Adrenal gland (tissue), 5 donors: ENCODE data around the gene TACC2.

Experiments
- POLR2A ChIP-seq, 2 donors: fragments of 450-650 bp; IDR thresholded peaks; one replicate each; pipeline ENCODE4 v1.6.1; 2017; ENCODE audit warnings: antibody characterized with exemption in 2 of 2, mild to moderate bottlenecking in 2 of 2, moderate library complexity in 1 of 2
- TF ChIP-seq, protein P1 (sequence below), 6 experiments: fragments of 450-650 bp in 4 of 6; fragments of 200-600 bp in 2 of 6; sonication (generic) in 1 of 6; IDR thresholded peaks; 1 replicate in 5 of 6; 2 replicates in 1 of 6; pipeline versions ENCODE4 v1.5.1 to v1.8.0; 2016 to 2021; ENCODE audit warnings: antibody characterized with exemption in 6 of 6, mild to moderate bottlenecking in 2 of 6, moderate library complexity in 1 of 6
- donor health status: DM: no; HTN: no; CAD: no.

DNA sequence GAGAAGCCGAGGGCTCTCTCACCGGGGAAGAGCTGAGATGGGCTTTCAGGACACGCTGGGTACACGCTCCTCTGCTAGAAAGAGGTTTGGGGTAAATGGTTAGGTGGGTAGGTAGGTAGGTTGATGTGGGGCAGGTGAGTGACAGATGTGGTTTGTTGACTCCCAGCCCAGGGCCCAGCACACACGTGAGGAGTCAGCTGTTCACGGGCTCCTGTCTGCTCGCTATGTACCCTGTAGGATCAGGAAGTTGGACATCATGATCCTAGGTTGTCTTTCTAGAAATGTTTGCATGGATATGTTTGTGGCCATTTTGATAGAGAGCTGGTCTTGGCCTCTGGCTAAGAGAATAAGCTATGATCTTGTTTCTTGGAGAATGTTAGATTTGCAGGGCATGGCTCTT lies 109.0 kb downstream of the TACC2 start:
- TF ChIP-seq POLR2A (IDR thresholded peaks at IDR 0.05): no peak
- TF ChIP-seq, protein P1, sequence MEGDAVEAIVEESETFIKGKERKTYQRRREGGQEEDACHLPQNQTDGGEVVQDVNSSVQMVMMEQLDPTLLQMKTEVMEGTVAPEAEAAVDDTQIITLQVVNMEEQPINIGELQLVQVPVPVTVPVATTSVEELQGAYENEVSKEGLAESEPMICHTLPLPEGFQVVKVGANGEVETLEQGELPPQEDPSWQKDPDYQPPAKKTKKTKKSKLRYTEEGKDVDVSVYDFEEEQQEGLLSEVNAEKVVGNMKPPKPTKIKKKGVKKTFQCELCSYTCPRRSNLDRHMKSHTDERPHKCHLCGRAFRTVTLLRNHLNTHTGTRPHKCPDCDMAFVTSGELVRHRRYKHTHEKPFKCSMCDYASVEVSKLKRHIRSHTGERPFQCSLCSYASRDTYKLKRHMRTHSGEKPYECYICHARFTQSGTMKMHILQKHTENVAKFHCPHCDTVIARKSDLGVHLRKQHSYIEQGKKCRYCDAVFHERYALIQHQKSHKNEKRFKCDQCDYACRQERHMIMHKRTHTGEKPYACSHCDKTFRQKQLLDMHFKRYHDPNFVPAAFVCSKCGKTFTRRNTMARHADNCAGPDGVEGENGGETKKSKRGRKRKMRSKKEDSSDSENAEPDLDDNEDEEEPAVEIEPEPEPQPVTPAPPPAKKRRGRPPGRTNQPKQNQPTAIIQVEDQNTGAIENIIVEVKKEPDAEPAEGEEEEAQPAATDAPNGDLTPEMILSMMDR (IDR thresholded peaks at IDR 0.05): no peak
